Gastrocnemius medialis (tissue), 4 donors: Measurements from ENCODE around the gene CENPT.

Experiments
- CTCF ChIP-seq, 5 experiments: fragments of 450-650 bp in 3 of 5; fragments of 200-600 bp in 2 of 5; sonication (generic) in 2 of 5; IDR thresholded peaks in 4 of 5; conservative IDR thresholded peaks in 1 of 5; 1 replicate in 4 of 5; 2 replicates in 1 of 5; pipeline ENCODE4 v1.5.1; 2016 to 2019; ENCODE audit warnings: antibody characterized with exemption in 5 of 5, mild to moderate bottlenecking in 3 of 5, moderate library complexity in 3 of 5
- POLR2A ChIP-seq, 2 donors: fragments of 450-650 bp; IDR thresholded peaks; one replicate each; pipeline ENCODE4 v1.6.1; 2017; ENCODE audit warnings: antibody characterized with exemption in 2 of 2, mild to moderate bottlenecking in 2 of 2, moderate library complexity in 2 of 2

- TF ChIP-seq CTCF (IDR thresholded peaks at IDR 0.05 in 4 of 5, conservative IDR thresholded peaks at IDR 0.05 in 1 of 5) (no peak), POLR2A (IDR thresholded peaks at IDR 0.05) (no peak)
Measured at GRCh38 chr16:67868290-67868689, 20.8 kb upstream of the CENPT start.
